ENCODE data around the gene FUZ. TPM values are rescaled to one million over a fixed set of nuclear protein-coding genes. Genes with fewer than 3 reads are reported as not detected.

FUZ gene
- total and polyA plus RNA-seq, 4 donors = 3.8 to 12.5 (median 7.0) TPM

- H3K27me3 ChIP-seq (ENCODE audit: control insufficient read depth in 4 of 4, insufficient read depth in 4 of 4, low read length in 3 of 4) = no peaks in the 10 kb centered on the region
- TF ChIP-seq FOXA1 (IDR thresholded peaks at IDR 0.05) (no peak), JUND (IDR thresholded peaks at IDR 0.05) (no peak), SP1 (IDR thresholded peaks at IDR 0.05) (no peak), RAD21 (IDR thresholded peaks at IDR 0.05) (no peak), RXRA (IDR thresholded peaks at IDR 0.05) (no peak), GABPA (IDR thresholded peaks at IDR 0.05 in 1 of 2, conservative IDR thresholded peaks at IDR 0.05 in 1 of 2) (no peak), ATF3 (IDR thresholded peaks at IDR 0.05) (no peak), YY1 (IDR thresholded peaks at IDR 0.05) (no peak), REST (IDR thresholded peaks at IDR 0.05) (no peak)
- 82% methylated on average over 9 of the region's 9 CpGs for WGBS
- no peaks in the 10 kb centered on the region for H3K9me3 ChIP-seq (ENCODE audit: control insufficient read depth in 4 of 4, low read length in 3 of 4)
- no peak for DNase-seq (ENCODE audit: low spot score)
- peaks cover 5 to 49% (median 22%) of the 10 kb centered on the region in 4 donors for H3K36me3 ChIP-seq (ENCODE audit: control insufficient read depth in 4 of 4, insufficient read depth in 3 of 4, low read depth in 1 of 4, low read length in 3 of 4)
- no peak overlapping the region for H3K27ac ChIP-seq (ENCODE audit: low read depth in 1 of 2, low read length in 2 of 2)
- H3K9ac ChIP-seq (ENCODE audit: low read depth in 1 of 2, low read length in 2 of 2) = no peak overlapping the region
- H3K4me3 ChIP-seq (ENCODE audit: low read depth in 1 of 3, low read length in 3 of 3) = no peak overlapping the region
- H3K4me1 ChIP-seq (ENCODE audit: control insufficient read depth in 4 of 4, insufficient read depth in 4 of 4, low read length in 3 of 4) = no peaks in the 10 kb centered on the region
Measured at GRCh38 chr19:49832556-49832955, 19.5 kb upstream of the FUZ start.

- H3K4me1 ChIP-seq (ENCODE audit: control insufficient read depth in 4 of 4, insufficient read depth in 4 of 4, low read length in 3 of 4) = no peaks in the 10 kb centered on the region
- 95% methylated on average over 8 of the region's 8 CpGs for WGBS
- H3K36me3 ChIP-seq (ENCODE audit: control insufficient read depth in 4 of 4, insufficient read depth in 3 of 4, low read depth in 1 of 4, low read length in 3 of 4) = peaks cover 5 to 53% (median 19%) of the 10 kb centered on the region in 4 donors
- no peaks in the 10 kb centered on the region for H3K27me3 ChIP-seq (ENCODE audit: control insufficient read depth in 4 of 4, insufficient read depth in 4 of 4, low read length in 3 of 4)
- TF ChIP-seq YY1 (IDR thresholded peaks at IDR 0.05) = no peak
- TF ChIP-seq SP1 (IDR thresholded peaks at IDR 0.05) = no peak
- TF ChIP-seq FOXA2 (IDR thresholded peaks at IDR 0.05) = no peak
- TF ChIP-seq FOXA1 (IDR thresholded peaks at IDR 0.05) = no peak
- TF ChIP-seq ZBTB33 (IDR thresholded peaks at IDR 0.05) = no peak
- no peak for TF ChIP-seq HNF4A (conservative IDR thresholded peaks at IDR 0.05)
- no peak for TF ChIP-seq MAX (IDR thresholded peaks at IDR 0.05)
- no peak for TF ChIP-seq HNF4G (IDR thresholded peaks at IDR 0.05)
- TF ChIP-seq JUND (IDR thresholded peaks at IDR 0.05) = no peak
- TF ChIP-seq REST (IDR thresholded peaks at IDR 0.05) = no peak
- no peak for TF ChIP-seq NR2F2 (IDR thresholded peaks at IDR 0.05)
- no peak for TF ChIP-seq ATF3 (IDR thresholded peaks at IDR 0.05)
- TF ChIP-seq GABPA (IDR thresholded peaks at IDR 0.05 in 1 of 2, conservative IDR thresholded peaks at IDR 0.05 in 1 of 2) = no peak
- no peak for TF ChIP-seq RAD21 (IDR thresholded peaks at IDR 0.05)
- no peak for TF ChIP-seq TAF1 (conservative IDR thresholded peaks at IDR 0.05)
- TF ChIP-seq EGR1 (IDR thresholded peaks at IDR 0.05; ENCODE audit: low read depth in 2 of 2) = no peak
- TF ChIP-seq CTCF (IDR thresholded peaks at IDR 0.05; ENCODE audit: low read depth, low read length, missing input control) = no peak
- TF ChIP-seq RXRA (IDR thresholded peaks at IDR 0.05) = no peak
- no peak overlapping the region for H3K4me3 ChIP-seq (ENCODE audit: low read depth in 1 of 3, low read length in 3 of 3)
- no peak overlapping the region for H3K27ac ChIP-seq (ENCODE audit: low read depth in 1 of 2, low read length in 2 of 2)
- DNase-seq (ENCODE audit: low spot score) = no peak
- no peak overlapping the region for H3K9ac ChIP-seq (ENCODE audit: low read depth in 1 of 2, low read length in 2 of 2)
- H3K9me3 ChIP-seq (ENCODE audit: control insufficient read depth in 4 of 4, low read length in 3 of 4) = no peaks in the 10 kb centered on the region
Measured at GRCh38 chr19:49831592-49831991, 18.5 kb upstream of the FUZ start.

Measured in liver (tissue), 9 donors.